NCI-H1694 treated with DMSO at 0.1 percent for 48 hours (cell line): Measurements from ENCODE around the gene HMCN2.

Source experiments
- DNase-seq: peaks from one replicate; lab custom pipeline; 2025; lab: John Stamatoyannopoulos, UW

Gene HMCN2

DNA sequence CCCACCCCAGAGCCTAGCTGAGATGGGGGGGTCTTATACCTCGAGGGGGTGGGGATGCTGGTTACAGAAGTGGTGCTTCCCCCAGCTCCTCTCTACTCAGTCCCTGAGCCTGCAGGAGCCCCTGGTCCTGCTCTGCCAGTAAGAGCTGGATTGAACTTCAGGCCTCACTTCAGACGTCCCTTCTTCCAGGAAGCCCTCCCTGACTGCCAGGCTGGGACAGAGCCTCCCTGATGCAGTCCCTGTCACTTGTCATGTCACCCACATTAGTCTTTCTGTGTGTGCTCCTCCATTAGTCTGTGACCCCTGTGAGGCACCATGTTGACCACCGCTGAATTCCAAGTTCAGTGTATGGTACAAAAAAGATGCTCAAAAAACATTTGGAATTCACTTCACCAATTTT is 100.5 kb downstream of the HMCN2 start:
- no peak for DNase-seq

DNA sequence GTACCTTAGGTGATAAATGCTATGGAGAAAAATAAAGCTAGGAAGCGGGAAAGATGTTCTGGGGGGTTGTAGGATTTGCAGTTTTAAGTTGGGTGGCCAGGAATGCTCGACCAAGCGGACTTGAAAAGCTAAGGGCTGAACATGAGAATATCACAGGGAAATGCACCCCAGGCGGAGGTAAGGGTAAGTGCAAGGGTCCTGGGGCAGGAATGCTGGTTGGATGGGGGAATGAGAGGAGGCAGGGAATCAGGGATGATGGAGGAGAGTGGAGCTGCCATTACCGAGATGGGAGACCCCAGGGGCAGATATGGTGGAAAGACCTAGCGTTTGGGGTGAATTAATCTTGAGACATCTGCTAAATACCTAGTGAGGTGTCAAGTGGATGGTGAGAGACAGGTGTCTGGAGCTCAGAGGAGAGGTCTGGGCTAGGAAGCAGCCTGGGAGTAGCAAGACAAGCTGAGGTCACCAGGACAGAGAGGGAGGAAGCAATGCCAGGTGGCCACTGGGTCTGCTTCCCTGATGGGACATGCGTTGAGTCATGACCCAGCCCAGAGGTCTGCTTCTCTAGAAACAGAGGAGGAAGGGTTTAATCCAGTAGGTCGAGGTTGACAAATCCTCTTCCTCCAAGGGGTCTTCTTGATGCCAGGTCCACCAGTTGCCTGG is 101.5 kb downstream of the HMCN2 start:
- no peak for DNase-seq

DNA sequence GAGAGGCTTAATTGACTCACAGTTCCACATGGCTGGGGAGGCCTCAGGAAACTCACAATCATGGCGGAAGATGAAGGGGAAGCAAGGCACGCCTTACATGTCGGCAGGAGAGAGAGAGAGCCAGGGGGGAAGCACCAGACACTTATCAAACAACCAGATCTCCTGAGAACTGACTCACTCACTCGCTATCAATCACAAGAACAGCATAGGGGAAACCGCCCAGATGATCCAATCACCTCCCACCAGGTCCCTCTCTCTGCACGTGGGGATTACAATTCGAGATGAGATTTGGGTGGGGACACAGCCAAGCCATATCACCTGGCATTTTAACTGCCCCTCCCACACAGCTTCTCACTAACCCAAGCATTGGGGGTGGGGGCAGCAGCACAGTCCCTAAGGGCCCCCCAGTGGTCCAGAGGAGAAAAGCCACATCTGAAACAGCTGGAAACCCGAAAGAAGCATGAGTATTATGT is 103.1 kb downstream of the HMCN2 start:
- no peak for DNase-seq

DNA sequence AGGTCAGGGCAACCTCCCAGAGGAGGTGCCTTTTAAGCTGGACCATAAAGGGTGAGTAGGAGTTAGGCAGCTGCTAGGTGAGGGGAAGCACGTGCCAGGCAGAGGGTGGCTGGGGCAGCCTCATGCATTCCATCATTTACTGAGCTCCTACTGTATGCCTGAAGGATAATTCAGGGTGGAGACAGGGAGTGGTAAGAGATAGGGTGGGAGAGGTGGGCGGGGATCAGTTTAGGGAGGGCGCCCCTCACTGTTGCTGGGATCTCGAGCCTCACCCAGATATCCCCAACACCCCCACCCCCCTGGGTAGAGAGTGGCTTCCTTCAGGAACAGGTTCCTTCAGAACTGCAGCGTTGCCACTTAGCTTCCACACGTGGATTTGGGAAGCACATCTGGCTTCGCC is 104.7 kb downstream of the HMCN2 start:
- DNase-seq, result no peak

DNA sequence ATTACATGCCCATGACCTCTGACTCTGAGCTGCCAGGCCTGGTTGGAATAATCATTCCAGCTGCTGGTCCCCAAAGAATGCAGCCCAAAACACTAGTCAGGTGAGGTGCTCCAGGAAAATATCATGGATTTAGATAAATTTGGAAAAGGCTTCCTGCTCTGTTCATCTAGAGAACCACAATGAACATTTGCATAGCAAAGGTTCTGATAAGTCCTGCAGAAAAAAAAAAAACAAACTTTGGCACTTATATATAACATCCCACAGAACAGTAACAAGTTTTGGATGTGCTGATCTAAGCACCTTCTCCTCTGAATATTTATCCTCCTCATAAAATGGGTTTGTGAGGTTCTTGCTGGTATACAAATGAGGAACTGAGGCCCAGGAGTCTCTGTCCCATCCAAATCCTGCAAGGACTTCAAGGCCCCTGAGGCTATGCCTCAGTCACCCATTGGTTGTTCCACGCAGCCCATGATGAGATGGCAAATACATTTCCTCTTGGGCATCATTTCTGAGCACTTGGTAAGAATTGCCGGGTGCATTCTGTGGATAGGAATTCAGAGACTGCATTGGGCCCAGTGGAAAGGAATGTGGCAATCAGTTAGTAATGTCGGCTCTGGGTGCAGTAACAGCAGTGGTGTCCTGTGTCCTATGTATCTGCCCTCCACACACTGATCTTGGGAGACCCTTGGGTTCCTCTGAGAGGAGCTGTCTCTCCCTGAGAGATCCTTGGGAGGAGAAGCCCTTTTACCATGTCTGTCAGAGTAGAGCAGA is 105.8 kb downstream of the HMCN2 start:
- no peak for DNase-seq

DNA sequence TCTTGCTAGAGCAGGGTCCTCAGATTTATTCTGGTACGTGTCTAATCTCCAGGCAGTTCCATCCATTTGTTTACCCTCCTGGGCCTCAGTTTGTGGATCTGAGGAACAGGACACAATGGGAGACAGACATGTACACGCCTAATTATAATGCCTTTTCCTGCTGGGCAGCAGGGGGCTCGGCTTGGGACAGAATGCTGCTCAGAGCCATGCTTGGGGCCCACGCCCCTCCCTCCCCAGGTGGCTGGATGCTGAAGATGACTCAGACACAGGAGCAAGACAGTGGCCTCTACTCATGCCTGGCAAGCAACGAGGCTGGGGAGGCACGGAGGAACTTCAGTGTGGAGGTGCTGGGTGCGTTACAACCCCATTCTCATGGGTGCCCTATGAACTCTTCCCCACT is 106.5 kb downstream of the HMCN2 start:
- DNase-seq, result no peak

DNA sequence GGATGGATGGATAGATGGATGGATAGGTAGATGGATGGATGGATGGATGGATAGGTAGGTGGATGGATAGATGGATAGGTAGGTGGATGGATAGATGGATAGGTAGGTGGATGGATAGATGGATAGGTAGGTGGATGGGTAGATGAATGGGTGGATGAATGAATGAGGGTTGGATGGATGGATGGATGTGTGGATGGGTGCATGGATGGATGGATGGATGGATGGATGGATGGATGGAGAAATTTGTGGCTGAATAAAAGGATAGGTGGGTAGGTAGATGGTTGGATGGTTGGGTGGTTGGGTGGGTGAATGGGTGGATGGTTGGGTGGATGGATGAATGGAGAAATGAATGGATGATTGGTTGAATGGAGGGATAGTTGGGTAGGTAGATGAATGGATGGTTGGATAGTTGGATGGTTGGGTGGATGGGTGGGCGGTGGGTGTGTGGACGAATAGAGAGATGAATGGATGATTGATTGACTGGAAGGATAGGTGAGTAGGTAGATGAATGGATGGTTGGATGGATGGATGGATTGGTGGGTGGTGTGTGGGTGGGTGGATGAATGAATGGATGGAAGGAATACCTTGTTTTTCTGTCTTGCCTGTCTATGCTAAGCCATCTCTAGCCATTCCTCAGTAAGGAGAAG is 108.2 kb downstream of the HMCN2 start:
- no peak for DNase-seq

DNA sequence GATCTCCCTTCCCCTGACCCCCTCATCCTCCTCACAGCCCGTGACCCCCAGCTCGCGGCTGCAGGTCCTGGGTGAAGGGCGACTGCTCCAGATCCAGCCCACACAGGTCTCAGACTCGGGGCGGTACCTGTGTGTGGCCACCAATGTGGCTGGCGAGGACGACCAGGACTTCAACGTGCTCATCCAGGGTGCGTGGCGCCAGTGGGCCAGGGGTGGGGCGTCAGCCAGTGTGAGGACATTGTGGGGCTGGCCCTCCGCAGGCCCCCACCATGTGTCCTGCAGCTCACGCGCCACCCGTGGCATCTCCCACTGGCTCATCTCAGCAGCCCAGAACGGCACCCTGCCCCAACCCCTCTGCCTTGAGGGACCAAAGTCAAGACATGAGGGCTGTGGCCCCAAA is 112.1 kb downstream of the HMCN2 start:
- DNase-seq, result no peak

DNA sequence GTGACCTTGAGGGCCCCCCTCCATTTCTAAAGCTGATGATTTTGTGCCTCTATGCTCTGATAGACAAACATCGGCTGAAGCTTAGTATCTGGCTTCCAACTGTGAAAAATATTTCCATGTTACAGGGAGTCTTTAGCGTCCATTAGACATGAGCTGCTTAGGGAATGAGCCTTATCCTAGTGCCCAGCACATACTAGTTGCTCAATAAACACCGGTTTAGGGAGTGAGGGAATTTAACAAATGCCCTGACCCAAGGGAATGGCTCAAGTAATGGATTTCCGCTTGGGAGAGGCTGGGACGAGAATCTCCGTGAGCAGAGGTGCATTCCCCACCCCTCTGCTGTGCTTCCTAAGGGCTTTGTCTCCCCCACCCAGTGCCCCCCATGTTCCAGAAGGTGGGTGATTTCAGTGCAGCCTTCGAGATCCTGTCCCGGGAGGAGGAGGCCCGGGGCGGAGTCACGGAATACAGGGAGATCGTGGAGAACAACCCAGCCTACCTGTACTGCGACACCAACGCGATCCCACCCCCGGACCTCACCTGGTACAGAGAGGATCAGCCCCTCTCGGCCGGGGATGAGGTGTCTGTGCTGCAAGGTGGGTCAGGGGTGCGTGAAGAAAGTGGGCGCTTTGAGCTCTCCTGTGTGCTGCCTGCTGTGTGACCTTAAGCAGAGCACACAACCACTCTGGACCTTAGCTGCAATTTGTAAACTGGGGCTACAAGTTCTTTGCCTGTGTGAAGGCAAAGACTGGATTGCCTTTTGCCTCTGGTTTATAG is 113.5 kb downstream of the HMCN2 start:
- DNase-seq, result no peak

DNA sequence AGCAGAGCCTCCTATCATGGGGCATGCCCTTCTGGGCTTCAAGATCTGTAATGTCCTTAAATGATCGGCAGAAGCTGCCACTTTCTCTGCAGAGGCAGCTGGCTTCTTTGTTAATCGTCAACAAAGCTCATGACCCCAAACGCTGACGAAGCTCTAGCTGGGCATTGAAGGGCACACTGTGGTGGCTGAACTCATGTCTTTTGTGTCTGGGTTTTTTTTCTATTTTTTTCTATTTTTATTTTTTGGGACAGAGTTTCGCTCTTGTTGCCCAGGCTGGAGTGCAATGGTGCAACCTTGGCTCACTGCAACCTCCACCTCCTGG is 114.0 kb downstream of the HMCN2 start:
- no peak for DNase-seq

DNA sequence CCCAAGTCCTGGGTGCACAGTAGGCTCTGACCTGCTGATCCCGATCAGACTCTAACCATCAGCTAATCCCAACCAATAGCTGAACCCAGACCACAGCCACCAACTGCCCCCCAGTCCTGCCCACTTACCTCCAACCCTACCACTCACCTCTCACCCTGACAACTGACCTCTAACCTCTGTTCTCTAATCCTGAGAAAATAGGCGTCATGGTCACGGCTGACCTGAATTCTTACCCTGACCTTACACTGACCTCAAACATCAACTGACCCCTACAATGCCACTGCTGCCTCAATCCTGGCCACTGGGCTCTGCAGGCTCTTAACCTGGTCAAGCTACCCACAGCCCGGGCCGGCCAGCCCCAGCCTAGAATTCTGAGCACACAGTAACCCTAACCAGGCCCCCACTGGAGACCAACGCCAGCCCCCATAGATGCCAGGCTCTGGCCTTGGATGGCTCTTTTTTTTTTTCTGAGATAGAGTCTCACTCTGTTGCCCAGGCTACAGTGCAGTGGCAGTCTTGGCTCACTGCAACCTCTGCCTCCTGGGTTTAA is 115.4 kb downstream of the HMCN2 start:
- DNase-seq, result no peak

DNA sequence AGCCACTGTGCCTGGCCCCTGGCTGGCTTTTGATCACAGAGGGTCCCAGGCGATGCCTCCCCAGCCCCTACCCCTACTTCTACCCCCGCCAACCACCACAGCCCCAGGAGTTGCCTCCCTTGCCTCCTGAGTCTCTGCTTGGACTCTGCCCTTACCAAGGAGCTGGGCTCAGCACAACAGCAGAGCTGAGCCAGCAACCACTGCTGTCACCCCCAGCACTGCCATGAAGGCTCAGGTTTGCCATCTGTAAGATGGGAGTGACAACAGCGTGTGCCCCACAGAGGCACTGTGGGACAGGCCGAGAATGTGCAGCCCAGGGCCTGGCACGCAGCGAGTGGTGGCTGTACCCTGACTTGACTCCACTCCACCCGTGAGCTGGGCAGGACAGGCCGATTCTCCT is 116.1 kb downstream of the HMCN2 start:
- DNase-seq, result no peak

DNA sequence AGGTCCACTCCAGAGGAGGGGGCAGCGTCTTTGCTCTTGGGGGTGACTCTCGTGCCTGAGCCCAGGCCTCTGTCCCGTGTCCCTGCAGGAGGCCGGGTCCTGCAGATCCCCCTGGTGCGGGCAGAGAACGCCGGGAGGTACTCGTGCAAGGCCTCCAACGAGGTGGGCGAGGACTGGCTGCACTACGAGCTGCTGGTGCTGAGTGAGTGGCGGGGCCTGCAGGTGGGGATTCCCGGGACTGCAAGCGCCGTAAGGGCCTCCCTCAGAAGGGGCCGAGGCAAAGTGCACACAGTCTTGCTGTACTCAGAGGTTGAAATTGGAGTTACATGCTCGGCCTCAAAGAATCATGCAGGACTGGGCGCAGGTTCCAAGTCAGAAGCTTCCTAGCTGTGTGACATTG is 116.5 kb downstream of the HMCN2 start:
- no peak for DNase-seq

DNA sequence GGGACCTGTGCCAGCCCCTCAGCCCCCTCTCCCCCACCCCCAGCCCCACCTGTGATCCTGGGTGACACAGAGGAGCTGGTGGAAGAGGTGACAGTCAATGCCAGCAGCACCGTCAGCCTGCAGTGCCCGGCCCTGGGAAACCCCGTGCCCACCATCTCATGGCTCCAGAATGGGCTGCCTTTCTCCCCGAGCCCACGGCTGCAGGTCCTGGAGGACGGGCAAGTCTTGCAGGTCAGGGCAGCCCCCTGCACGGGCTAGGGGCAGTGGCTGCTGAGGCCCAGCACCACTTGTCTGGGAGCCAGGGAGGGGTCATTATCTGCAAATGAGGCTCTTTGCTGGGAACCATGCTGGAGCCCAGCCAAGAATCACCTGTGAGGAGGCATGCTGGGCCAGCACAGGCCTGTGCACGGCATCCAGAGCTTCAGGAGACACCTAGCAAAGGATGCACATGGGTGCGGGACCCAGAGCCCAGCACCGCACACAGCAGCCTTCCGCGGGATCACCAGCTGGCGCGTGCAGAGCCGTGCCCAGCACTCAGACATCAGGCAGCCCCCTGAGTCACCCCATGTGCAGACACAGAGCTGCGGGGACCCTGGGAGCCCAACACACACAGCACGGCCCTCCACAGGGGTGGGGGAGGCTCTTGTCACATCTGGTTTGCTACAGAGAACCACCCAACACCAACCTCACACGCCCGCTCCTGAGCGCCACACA is 117.2 kb downstream of the HMCN2 start:
- DNase-seq, result no peak

DNA sequence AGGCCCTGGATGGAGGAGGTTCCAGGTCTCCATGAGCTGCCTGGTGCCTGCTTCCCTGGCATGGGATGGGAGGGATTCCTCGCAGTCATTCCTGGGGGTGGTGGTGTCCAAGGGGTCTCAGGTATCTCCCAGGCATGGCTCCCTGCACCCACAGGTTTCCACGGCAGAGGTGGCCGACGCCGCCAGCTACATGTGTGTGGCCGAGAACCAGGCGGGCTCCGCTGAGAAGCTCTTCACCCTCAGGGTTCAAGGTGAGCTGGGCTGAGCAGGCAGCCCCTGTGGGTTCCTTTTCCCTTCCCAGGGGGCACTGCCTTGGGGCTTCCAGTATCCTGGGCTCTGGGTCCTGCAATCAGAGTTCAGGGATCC is 117.8 kb downstream of the HMCN2 start:
- DNase-seq, result no peak

DNA sequence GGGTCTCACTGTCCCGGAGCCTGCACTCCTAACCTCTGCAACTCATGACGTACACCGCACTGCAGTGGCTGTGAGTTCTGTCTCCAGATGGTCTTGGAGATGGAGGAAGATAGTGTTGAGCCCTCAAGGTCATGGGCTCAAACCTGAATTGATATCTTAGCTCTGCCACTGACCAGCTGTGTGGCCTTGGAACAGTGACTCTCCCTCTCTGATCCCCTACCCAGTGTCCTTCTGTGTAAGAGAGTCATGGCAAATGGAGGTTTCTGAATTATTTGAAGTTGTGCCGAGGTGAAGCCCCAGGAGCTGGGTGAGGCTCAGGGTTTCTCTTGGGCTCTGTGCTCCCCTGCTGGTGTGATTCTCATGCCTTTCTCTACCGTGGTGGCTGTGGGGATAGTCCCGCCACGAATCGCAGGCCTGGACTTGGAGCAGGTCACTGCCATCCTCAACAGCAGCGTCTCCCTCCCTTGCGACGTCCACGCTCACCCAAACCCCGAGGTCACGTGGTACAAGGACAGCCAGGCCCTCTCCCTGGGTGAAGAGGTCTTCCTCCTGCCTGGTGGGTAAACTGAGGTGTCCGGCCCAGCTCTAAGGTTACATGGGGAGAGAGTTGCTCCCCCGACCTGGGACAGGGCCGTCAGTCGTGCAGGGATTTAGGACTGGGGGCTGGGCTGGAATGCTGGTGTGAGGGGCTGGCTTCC is 118.6 kb downstream of the HMCN2 start:
- DNase-seq, result no peak

DNA sequence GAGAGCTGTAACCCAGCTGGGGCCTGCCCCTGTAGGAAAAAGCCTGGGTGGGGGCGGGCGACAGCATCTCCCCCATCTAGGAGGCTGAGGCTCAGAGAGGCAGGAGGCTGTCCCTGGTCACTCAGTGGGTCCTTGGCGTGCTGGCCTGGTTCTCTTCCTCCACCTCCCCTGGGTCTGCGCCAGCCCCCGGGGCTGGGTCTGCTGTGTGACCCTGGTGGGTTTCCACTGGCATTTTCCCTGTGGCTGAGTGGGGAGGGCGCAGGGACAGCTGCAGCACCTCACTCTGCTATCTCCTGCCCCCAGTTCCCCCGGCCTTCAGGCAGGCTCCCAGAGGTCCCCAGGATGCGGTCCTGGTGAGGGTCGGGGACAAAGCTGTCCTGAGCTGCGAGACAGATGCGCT is 119.7 kb downstream of the HMCN2 start:
- DNase-seq, result no peak

DNA sequence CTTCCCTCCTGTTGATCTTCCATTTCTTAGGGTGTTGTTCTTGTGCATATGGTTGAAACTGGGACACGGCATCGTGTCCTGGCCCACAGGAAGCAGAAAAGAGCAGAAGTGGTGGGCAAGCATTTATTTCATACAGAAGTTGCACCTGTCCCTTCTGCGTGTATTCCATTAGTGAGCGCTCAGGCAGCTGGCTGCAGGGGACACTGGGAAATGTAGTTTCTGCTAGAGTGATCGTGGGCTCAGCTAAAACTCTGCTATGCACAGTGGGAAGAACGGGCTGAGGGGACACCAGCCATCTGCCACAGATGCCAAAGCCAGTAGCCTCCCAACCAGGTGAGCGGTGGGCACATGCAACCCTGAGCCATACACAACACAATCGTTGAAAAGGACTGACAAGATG is 121.8 kb downstream of the HMCN2 start:
- no peak for DNase-seq

DNA sequence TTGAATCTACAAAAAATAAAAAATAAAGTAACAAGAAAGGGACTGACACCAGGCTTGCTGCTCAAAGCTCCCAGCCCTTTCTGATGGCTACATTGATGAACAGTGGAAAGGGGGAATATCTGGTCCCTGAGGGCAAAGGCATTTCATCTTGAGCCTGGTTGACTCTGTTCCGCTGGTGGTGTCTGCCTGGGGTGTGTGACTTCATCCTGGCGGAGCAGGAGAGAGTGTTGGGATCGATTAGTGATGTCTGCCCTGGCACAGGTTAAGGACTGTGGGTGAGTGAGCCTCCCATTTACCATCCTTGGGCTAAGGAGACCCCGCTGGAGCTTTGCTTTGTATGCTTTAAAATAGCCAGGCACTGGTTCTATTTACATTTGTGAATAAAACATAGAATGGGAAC is 122.3 kb downstream of the HMCN2 start:
- no peak for DNase-seq

DNA sequence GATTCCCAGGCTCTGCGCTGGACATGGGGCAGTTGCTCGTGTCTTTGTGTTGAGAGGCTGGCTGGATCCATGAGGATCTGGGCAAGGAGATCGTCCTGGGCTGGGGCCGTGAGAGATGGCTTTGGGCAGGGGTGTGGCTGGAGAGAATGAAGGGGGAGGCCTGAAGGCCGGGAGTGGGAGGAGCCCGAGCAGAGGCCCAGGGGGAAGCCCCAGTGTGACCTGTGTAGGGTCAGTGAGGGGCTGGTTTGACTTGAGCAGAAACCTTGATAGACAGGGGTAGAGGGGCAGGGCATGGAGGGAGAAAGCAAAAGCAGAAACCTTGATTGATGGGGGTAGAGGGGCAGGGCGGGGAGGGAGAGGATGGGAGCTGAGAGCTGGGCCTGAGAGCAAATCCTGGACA is 124.8 kb downstream of the HMCN2 start:
- DNase-seq, result no peak

DNA sequence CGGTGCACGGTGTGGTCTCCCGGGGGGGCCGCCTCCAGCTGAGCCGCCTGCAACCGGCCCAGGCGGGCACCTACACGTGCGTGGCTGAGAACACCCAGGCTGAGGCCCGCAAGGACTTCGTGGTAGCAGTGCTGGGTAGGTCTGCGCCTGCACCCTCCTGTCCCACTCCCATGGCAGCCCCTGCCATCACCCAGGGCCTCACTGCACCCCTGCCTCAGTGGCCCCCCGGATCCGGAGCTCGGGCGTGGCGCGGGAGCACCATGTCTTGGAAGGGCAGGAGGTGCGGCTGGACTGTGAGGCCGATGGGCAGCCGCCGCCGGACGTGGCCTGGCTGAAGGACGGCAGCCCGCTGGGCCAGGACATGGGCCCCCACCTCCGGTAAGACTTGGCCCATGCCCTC is 125.4 kb downstream of the HMCN2 start:
- no peak for DNase-seq
